Tibial nerve (tissue), 4 donors: ENCODE data around the gene RCAN2.

Source experiments
- CTCF ChIP-seq, 5 experiments: fragments of 200-600 bp in 3 of 5; fragments of 450-650 bp in 2 of 5; sonication (generic) in 3 of 5; IDR thresholded peaks; one replicate each; pipeline ENCODE4 v1.5.1; 2016 to 2019; ENCODE audit warnings: antibody characterized with exemption in 5 of 5, mild to moderate bottlenecking in 3 of 5, moderate library complexity in 2 of 5
- EP300 ChIP-seq, 2 donors: sonication (generic); formaldehyde crosslinking; IDR thresholded peaks; one replicate each; pipeline ENCODE4 v1.6.1; 2017; ENCODE audit warnings: antibody characterized with exemption in 2 of 2, mild to moderate bottlenecking in 1 of 2
- POLR2A ChIP-seq, 2 donors: fragments of 450-650 bp; IDR thresholded peaks; one replicate each; pipeline ENCODE4 v1.6.1; 2017; ENCODE audit warnings: antibody characterized with exemption in 2 of 2, mild to moderate bottlenecking in 2 of 2, moderate library complexity in 2 of 2

- TF ChIP-seq CTCF (IDR thresholded peaks at IDR 0.05) (no peak), POLR2A (IDR thresholded peaks at IDR 0.05) (no peak), EP300 (IDR thresholded peaks at IDR 0.05) (no peak)
These were observed 284.1 kb downstream of the RCAN2 start for GRCh38 chr6:46207174-46207573.
